Motor neuron (in vitro differentiated cells): ENCODE results near the gene OR1N2. TPM values are rescaled to one million over a fixed set of nuclear protein-coding genes. Genes with fewer than 3 reads are reported as not detected.
"Not testable (repeated sequence)": the region's sequence is repeated elsewhere in the genome, so short reads cannot be mapped to it uniquely, and the experiment has no call there.

ENCODE experiments used
- ATAC-seq, 8 experiments: fragments of 200-7000 bp; cut with Tn5 transposase; replicated peaks in 6 of 8; 2 replicates each; pipeline ENCODE4 v1.8.0; 2021; ENCODE audit warnings: mild to moderate bottlenecking in 8 of 8, moderate library complexity in 8 of 8
- H3K27ac ChIP-seq, 2 donors: fragments of 250-450 bp; sonication (Bioruptor Pico); 2 replicates each; pipeline ENCODE4 v1.9.0; 2021; ENCODE audit warnings: antibody characterized with exemption in 2 of 2, mild to moderate bottlenecking in 2 of 2, moderate library complexity in 1 of 2
- H3K4me1 ChIP-seq, 2 donors: fragments of 250-450 bp; sonication (Bioruptor Pico); replicated peaks in 1 of 2; 2 replicates each; pipeline ENCODE4 v1.6.1; 2021; ENCODE audit warnings: antibody characterized with exemption in 2 of 2, mild to moderate bottlenecking in 2 of 2, moderate library complexity in 1 of 2
- H3K4me3 ChIP-seq, 5 donors: fragments of 250-450 bp; sonication (Bioruptor Pico); 2 replicates each; pipeline ENCODE4 v1.9.0; 2021; ENCODE audit warnings: antibody characterized with exemption in 5 of 5, mild to moderate bottlenecking in 5 of 5, moderate library complexity in 4 of 5
- WGBS, 10 experiments: fragments of 450-650 bp; shearing (Covaris generic); methylation state at CpG; one replicate each; pipeline ENCODE4 v1.0.0; 2022; 5-methylcytosine and 5-hydroxymethylcytosine counted together
- in situ Hi-C, 9 experiments: fragments of 400-800 bp; cut with MboI; loops; one replicate each; pipeline ENCODE4 v1.15.0; 2021; ENCODE audit warnings: low sequenced_read_pairs in 9 of 9, low pct_unique_long_range_greater_than_20kb in 2 of 9; ENCODE audit not compliant: unreplicated experiment in 9 of 9
- total RNA-seq, 8 experiments: library from RNA; unstranded; fragments of 300-600 nt; gene quantifications; 2 replicates each; pipeline versions ENCODE4 v1.2.3 to v1.2.4, GENCODE V29; 2022

OR1N2 gene, protein sequence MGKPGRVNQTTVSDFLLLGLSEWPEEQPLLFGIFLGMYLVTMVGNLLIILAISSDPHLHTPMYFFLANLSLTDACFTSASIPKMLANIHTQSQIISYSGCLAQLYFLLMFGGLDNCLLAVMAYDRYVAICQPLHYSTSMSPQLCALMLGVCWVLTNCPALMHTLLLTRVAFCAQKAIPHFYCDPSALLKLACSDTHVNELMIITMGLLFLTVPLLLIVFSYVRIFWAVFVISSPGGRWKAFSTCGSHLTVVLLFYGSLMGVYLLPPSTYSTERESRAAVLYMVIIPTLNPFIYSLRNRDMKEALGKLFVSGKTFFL
- total RNA-seq: under 1 TPM in 2 of 8 experiments, not detected in 6; 0.45 to 0.62 TPM

DNA sequence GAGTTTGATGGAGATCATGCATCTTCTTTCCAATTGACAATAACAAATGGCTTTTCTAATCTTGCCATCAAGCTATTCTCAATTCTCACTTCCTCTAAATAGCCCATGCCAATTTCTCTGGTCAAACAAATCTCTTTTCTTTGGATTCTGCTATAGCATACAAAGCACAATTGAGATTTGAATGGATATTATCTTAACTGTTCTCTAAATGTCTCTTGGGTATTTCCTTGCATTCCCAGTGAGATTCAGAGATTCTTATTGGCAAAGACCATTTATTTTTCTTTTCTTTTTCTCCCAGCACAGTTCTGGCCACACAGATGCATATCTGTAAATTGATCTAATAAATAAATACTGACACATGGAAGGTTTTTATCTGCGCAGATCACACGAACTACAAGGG, at the start of gene OR1N2:
Gene OR1N2 (plus strand): TSS at position 301 of the 400 bp plus-strand sequence. CDS start 100 bp downstream, outside the sequence.
- H3K4me3 ChIP-seq: no peak within 1 kb of the TSS
- WGBS, 10 experiments: 10 to 100% (median 65%) methylated on average over 2 of the region's 2 CpGs; no CpG with 5 or more reads in 4 of the 10 experiments
- in situ Hi-C loops: no loop called here
- H3K27ac ChIP-seq: no peak within 1 kb of the TSS
- no peak for ATAC-seq
- H3K4me1 ChIP-seq: no peaks in the 10 kb centered on the region

DNA sequence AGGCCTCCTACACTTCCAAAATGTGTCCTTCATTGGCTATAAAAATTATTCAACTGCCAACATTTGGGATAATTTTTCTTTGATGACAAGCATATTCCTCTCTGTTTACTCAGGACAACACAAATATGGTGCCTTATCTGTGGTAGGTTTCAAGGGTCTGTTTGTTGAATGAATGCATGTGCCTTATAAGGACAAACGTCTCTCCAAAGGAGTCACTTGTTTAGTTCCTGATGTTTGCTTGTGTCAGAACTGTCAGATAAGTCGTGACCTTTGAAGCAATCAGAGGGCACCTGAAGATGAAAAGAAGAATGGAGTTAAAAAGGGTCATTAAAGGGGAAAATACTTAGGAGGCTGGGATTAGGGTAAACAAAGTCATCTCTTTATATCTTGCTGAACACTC, 45.9 kb upstream of the OR1N2 start:
- 0 to 62% (median 30%) methylated on average over 1 to 2 of the region's 2 CpGs; no CpG with 5 or more reads in 4 of the 10 experiments for WGBS, 10 experiments
- in situ Hi-C loops: no loop called here
- Histone ChIP-seq H3K4me3 (no peak overlapping the region), H3K4me1 (no peaks in the 10 kb centered on the region), H3K27ac (no peak overlapping the region)
- ATAC-seq: no peak

DNA sequence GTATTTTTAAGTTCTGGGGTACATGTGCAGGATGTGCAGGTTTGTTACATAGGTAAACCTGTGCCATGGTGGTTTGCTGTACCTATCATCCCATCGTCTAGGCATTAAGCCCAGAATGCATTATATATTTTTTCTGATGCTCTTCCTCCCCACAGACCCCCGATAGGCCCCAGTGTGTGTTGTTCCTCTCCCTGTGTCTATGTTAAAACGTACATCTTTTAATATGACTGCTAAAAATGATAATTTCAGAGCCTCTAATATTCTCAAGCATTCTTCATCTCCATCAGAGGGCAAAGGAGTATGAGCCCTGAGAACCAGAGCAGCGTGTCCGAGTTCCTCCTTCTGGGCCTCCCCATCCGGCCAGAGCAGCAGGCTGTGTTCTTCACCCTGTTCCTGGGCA, 42.4 kb upstream of the OR1N2 start, which contains the start of gene OR1J2:
Gene OR1J2 (plus strand): TSS at position 301 of the 400 bp plus-strand sequence. CDS start 0 bp downstream, at position 301.
- in situ Hi-C loops: no loop called here

GRCh38 chr9:122518226-122518625, 34.7 kb upstream of the OR1N2 start:
- 0 to 63% (median 27%) methylated on average over 1 to 2 of the region's 2 CpGs; no CpG with 5 or more reads in 4 of the 10 experiments for WGBS, 10 experiments
- in situ Hi-C loops: no loop called here
- H3K4me1 ChIP-seq: no peaks in the 10 kb centered on the region
- no peak overlapping the region for H3K27ac ChIP-seq
- H3K4me3 ChIP-seq: no peak overlapping the region
- no peak for ATAC-seq

More for the DNA sequence above, 42.4 kb upstream of the OR1N2 start, which contains the start of gene OR1J2:
- Histone ChIP-seq H3K27ac (no peak within 1 kb of the TSS), H3K4me3 (no peak within 1 kb of the TSS), H3K4me1 (no peaks in the 10 kb centered on the region)
- WGBS, 10 experiments: 20 to 67% (median 43%) methylated on average over 1 to 6 of the region's 6 CpGs; no CpG with 5 or more reads in 2 of the 10 experiments
- no peak for ATAC-seq

DNA sequence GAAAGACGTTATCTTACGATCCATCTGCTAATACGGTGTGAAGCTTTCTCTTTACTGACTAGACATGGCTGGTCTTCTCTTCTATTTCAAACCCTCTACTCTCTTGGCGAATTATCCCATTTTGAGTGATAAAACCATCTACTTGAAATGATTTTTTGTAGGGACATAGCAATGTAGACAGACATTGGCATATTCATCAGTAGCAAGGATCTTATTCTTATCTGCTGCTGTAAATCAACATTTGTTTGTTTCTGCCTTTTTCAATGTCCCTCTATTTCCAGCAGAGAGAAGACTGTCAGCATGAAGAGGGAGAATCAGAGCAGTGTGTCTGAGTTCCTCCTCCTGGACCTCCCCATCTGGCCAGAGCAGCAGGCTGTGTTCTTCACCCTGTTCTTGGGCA, 34.1 kb upstream of the OR1N2 start, which contains the start of gene OR1J4:
Gene OR1J4 (plus strand): TSS at position 301 of the 400 bp plus-strand sequence. CDS start 0 bp downstream, at position 301.
- 54 to 100% (median 75%) methylated on average over 3 to 4 of the region's 4 CpGs for WGBS, 10 experiments
- H3K27ac ChIP-seq: no peak within 1 kb of the TSS
- no peak within 1 kb of the TSS for H3K4me3 ChIP-seq
- H3K4me1 ChIP-seq: no peaks in the 10 kb centered on the region
- ATAC-seq: no peak
- in situ Hi-C loops: no loop called here

GRCh38 chr9:122519376-122519775, 33.5 kb upstream of the OR1N2 start:
- no peak for ATAC-seq
- Histone ChIP-seq H3K4me1 (no peaks in the 10 kb centered on the region), H3K4me3 (no peak overlapping the region), H3K27ac (no peak overlapping the region)
- 60 to 100% (median 87%) methylated on average over 1 to 3 of the region's 3 CpGs; no CpG with 5 or more reads in 3 of the 10 experiments for WGBS, 10 experiments
- in situ Hi-C loops: no loop called here

DNA sequence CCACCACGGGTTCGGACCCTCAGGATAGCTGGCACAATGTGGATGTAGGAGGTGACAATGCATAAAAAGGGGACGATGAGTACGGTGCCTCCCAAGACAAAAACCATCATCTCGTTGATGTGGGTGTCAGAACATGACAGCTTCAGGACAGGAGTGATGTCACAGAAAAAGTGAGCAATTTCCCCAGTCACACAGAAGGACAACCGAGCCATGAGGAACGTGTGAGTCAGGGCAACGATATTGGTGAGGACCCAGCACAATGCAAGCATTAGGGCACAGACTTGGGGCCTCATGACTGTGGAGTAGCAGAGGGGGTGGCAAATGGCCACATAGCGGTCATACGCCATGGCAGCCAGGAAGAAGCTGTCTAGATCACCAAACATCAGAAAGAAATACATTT, 26.3 kb upstream of the OR1N2 start:
- WGBS, 10 experiments: 4 to 100% (median 51%) methylated on average over 1 to 10 of the region's 10 CpGs; no CpG with 5 or more reads in 2 of the 10 experiments

GRCh38 chr9:122527193-122527592, 25.7 kb upstream of the OR1N2 start, which contains the start of gene OR1N1:
Gene OR1N1 (minus strand): TSS chr9:122527293. CDS start chr9:122527293, 0 bp downstream.
- ATAC-seq: no peak

More for the DNA sequence above, 26.3 kb upstream of the OR1N2 start:
- in situ Hi-C loops: no loop called here
- Histone ChIP-seq H3K4me3 (no peak overlapping the region), H3K4me1 (no peaks in the 10 kb centered on the region), H3K27ac (no peak overlapping the region)
- no peak for ATAC-seq

GRCh38 chr9:122531157-122531556, 21.8 kb upstream of the OR1N2 start:
- ATAC-seq, H3K27ac ChIP-seq, H3K4me3 ChIP-seq, in situ Hi-C loops, H3K4me1 ChIP-seq: not testable (repeated sequence)
- 35 to 100% (median 66%) methylated on average over 1 to 4 of the region's 4 CpGs; no CpG with 5 or more reads in 5 of the 10 experiments for WGBS, 10 experiments

More at GRCh38 chr9:122527193-122527592, 25.7 kb upstream of the OR1N2 start, which contains the start of gene OR1N1:
- H3K4me1 ChIP-seq: no peaks in the 10 kb centered on the region
- H3K4me3 ChIP-seq: no peak within 1 kb of the TSS
- 22 to 100% (median 90%) methylated on average over 1 to 3 of the region's 3 CpGs; no CpG with 5 or more reads in 3 of the 10 experiments for WGBS, 10 experiments
- in situ Hi-C loops: no loop called here
- H3K27ac ChIP-seq: no peak within 1 kb of the TSS

- in situ Hi-C loops: no loop called here
- no peak for ATAC-seq
- WGBS, 10 experiments: 38 to 100% (median 88%) methylated on average over 1 of the region's 1 CpG; no CpG with 5 or more reads in 3 of the 10 experiments
Observed at GRCh38 chr9:122536134-122536533, 16.8 kb upstream of the OR1N2 start.

GRCh38 chr9:122537066-122537465, 15.8 kb upstream of the OR1N2 start:
- H3K4me1 ChIP-seq, H3K4me3 ChIP-seq, ATAC-seq, H3K27ac ChIP-seq, in situ Hi-C loops: not testable (repeated sequence)
- WGBS, 10 experiments: 41 to 75% (median 63%) methylated on average over 3 to 7 of the region's 7 CpGs; no CpG with 5 or more reads in 2 of the 10 experiments

More at GRCh38 chr9:122536134-122536533, 16.8 kb upstream of the OR1N2 start:
- no peaks in the 10 kb centered on the region for H3K4me1 ChIP-seq
- no peak overlapping the region for H3K4me3 ChIP-seq
- no peak overlapping the region for H3K27ac ChIP-seq

- no peaks in the 10 kb centered on the region for H3K4me1 ChIP-seq
- no peak overlapping the region for H3K4me3 ChIP-seq
- H3K27ac ChIP-seq: no peak overlapping the region
- 0 to 67% (median 56%) methylated on average over 1 to 2 of the region's 2 CpGs; no CpG with 5 or more reads in 3 of the 10 experiments for WGBS, 10 experiments
- in situ Hi-C loops: no loop called here
- ATAC-seq: no peak
Observed at GRCh38 chr9:122538757-122539156, 14.2 kb upstream of the OR1N2 start.

DNA sequence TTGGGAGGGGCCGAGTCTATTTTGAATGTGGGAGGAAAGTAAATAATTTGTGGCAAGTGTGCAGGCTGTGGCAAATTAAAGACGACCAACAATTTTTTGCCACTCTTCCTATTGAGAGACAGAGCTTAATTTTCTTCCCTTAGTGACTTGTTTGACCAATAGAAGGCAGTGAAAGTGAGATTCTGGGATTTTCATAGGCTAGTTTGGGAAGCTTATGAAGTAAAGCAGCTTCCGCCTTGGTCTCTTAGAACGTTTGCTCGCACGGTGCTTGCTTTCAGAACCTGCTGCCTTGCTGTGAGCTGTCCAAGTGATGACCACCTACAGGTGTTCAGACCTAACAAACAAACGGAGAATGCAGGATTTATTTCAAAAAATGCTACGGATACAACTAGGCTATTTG, 6.7 kb upstream of the OR1N2 start:
- in situ Hi-C loops: no loop called here
- H3K4me3 ChIP-seq: no peak overlapping the region
- no peak overlapping the region for H3K27ac ChIP-seq
- peak in 1 of 8 experiments; percentile 33 for ATAC-seq
- WGBS, 10 experiments: 17 to 85% (median 62%) methylated on average over 2 to 8 of the region's 8 CpGs
- no peaks in the 10 kb centered on the region for H3K4me1 ChIP-seq
